Erythroblast (primary cell): ENCODE data around the gene ZNF253.

Experiments
- GATA1 ChIP-seq: IDR thresholded peaks from 2 replicates; pipeline ENCODE4 v1.6.1; 2011; ENCODE audit warnings: low read depth, mild to moderate bottlenecking, control low read depth, low read length, moderate library complexity
- POLR2A ChIP-seq: IDR thresholded peaks from 2 replicates; pipeline ENCODE4 v1.6.1; 2011; ENCODE audit warnings: mild to moderate bottlenecking, low read length

GRCh38 chr19:19820774-19821320 lies 44.8 kb upstream of the ZNF253 start:
- TF ChIP-seq POLR2A (no peak), GATA1 (no peak)
